HL-60/S4 (cell line): ENCODE data around the gene KDM3B.
"Not testable (repeated sequence)": the region's sequence is repeated elsewhere in the genome, so short reads cannot be mapped to it uniquely, and the experiment has no call there.

Experiments
- in situ Hi-C: fragments of 300-500 bp; cut with MboI; formaldehyde crosslinking; loops from 2 replicates; pipeline ENCODE4 v1.14.3; 2022; ENCODE audit warnings: low sequenced_read_pairs

KDM3B gene

DNA sequence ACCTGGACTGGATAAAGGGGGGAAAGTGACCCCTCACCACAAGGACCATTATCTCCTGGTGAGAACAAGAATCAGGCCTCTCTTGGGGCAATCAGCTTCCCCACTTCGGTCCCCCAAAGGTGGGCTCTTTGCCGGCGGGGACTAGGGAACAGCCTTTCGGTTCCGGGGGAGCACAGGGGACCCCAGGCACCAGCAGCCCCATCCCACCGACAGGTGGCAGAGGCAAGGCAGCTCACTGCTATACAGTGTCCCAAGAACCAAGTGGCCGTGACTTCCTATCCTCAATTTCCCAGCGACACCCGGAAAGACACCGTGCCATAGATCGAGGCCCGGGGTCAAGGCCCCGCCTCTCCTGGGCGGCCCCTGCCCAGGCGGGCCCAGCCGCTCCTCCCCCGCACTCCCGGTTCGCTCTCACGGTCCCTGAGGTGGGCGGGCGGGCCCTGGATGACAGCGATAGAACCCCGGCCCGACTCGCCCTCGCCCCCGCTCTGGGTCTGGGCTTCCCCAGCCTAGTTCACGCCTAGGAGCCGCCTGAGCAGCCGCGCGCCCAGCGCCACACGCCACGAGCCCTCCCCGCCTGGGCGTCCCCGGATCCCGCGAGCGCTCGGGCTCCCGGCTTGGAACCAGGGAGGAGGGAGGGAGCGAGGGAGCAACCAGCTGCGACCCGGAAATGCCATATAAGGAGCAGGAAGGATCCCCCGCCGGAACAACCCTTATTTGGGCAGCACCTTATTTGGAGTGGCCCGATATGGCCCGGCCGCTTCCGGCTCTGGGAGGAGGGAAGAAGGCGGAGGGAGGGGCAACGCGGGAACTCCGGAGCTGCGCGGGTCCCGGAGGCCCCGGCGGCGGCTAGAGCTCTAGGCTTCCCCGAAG is 112.1 kb downstream of the KDM3B start:
- in situ Hi-C loops = no loop called here

DNA sequence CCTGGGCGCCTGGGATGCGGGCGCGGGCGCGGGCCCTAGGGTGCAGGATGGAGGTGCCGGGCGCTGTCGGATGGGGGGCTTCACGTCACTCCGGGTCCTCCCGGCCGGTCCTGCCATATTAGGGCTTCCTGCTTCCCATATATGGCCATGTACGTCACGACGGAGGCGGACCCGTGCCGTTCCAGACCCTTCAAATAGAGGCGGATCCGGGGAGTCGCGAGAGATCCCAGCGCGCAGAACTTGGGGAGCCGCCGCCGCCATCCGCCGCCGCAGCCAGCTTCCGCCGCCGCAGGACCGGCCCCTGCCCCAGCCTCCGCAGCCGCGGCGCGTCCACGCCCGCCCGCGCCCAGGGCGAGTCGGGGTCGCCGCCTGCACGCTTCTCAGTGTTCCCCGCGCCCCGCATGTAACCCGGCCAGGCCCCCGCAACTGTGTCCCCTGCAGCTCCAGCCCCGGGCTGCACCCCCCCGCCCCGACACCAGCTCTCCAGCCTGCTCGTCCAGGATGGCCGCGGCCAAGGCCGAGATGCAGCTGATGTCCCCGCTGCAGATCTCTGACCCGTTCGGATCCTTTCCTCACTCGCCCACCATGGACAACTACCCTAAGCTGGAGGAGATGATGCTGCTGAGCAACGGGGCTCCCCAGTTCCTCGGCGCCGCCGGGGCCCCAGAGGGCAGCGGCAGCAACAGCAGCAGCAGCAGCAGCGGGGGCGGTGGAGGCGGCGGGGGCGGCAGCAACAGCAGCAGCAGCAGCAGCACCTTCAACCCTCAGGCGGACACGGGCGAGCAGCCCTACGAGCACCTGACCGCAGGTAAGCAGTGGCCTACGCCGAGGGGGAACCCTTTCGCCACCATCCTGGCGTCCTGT is 113.0 kb downstream of the KDM3B start, which contains the start of gene EGR1:
TSS of gene EGR1 (plus strand) at position 219 of the 864 bp plus-strand sequence. CDS start at position 502, 283 bp downstream.
- in situ Hi-C loops = no loop called here

DNA sequence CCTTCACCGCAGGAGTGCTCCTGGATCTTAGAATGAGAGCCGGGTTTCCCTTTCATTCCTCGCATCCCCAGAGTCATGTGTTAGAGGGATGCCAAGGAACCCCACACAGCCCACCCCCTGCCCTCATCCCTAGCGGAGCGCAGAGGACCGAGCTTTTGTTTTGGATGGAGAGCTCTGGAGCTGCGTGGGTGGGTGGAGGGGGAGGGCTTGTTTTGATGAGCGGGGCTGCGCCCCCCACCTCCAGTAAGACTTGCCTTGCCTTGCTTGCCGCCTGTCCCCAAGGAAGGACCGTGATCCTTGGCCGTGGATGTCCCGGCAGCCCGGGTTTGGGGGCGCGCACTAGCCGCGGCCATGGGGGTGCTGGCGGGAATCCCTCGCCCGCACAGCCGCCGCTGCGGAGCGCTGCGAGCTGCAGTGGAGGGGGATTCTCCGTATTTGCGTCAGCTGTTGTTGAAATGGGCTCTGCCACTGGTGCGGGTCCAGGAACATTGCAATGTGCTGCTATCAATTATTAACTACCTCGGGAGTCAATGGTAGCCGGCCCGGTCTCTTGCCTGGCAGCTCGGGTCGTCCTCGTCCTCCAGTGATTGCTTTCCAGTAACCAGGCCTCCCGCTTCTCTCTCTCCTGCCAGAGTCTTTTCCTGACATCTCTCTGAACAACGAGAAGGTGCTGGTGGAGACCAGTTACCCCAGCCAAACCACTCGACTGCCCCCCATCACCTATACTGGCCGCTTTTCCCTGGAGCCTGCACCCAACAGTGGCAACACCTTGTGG is 113.8 kb downstream of the KDM3B start:
- in situ Hi-C loops = no loop called here

DNA sequence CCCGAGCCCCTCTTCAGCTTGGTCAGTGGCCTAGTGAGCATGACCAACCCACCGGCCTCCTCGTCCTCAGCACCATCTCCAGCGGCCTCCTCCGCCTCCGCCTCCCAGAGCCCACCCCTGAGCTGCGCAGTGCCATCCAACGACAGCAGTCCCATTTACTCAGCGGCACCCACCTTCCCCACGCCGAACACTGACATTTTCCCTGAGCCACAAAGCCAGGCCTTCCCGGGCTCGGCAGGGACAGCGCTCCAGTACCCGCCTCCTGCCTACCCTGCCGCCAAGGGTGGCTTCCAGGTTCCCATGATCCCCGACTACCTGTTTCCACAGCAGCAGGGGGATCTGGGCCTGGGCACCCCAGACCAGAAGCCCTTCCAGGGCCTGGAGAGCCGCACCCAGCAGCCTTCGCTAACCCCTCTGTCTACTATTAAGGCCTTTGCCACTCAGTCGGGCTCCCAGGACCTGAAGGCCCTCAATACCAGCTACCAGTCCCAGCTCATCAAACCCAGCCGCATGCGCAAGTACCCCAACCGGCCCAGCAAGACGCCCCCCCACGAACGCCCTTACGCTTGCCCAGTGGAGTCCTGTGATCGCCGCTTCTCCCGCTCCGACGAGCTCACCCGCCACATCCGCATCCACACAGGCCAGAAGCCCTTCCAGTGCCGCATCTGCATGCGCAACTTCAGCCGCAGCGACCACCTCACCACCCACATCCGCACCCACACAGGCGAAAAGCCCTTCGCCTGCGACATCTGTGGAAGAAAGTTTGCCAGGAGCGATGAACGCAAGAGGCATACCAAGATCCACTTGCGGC is 114.6 kb downstream of the KDM3B start:
- in situ Hi-C loops = no loop called here

DNA sequence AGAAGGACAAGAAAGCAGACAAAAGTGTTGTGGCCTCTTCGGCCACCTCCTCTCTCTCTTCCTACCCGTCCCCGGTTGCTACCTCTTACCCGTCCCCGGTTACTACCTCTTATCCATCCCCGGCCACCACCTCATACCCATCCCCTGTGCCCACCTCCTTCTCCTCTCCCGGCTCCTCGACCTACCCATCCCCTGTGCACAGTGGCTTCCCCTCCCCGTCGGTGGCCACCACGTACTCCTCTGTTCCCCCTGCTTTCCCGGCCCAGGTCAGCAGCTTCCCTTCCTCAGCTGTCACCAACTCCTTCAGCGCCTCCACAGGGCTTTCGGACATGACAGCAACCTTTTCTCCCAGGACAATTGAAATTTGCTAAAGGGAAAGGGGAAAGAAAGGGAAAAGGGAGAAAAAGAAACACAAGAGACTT is 115.2 kb downstream of the KDM3B start:
- in situ Hi-C loops = no loop called here

DNA sequence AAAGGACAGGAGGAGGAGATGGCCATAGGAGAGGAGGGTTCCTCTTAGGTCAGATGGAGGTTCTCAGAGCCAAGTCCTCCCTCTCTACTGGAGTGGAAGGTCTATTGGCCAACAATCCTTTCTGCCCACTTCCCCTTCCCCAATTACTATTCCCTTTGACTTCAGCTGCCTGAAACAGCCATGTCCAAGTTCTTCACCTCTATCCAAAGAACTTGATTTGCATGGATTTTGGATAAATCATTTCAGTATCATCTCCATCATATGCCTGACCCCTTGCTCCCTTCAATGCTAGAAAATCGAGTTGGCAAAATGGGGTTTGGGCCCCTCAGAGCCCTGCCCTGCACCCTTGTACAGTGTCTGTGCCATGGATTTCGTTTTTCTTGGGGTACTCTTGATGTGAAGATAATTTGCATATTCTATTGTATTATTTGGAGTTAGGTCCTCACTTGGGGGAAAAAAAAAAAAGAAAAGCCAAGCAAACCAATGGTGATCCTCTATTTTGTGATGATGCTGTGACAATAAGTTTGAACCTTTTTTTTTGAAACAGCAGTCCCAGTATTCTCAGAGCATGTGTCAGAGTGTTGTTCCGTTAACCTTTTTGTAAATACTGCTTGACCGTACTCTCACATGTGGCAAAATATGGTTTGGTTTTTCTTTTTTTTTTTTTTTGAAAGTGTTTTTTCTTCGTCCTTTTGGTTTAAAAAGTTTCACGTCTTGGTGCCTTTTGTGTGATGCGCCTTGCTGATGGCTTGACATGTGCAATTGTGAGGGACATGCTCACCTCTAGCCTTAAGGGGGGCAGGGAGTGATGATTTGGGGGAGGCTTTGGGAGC is 115.9 kb downstream of the KDM3B start:
- in situ Hi-C loops = no loop called here

DNA sequence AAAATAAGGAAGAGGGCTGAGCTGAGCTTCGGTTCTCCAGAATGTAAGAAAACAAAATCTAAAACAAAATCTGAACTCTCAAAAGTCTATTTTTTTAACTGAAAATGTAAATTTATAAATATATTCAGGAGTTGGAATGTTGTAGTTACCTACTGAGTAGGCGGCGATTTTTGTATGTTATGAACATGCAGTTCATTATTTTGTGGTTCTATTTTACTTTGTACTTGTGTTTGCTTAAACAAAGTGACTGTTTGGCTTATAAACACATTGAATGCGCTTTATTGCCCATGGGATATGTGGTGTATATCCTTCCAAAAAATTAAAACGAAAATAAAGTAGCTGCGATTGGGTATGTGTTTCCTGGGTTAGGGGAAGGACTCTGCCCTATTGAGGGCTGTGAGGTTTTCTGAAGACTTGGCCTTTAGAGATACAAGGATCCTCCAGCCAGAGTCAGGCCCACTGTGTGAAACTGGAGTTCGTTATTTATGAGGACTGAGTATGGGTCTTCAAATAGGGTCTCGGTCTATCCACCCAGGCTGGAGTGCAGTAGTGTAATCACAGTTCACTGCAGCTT is 116.6 kb downstream of the KDM3B start:
- in situ Hi-C loops = no loop called here

DNA sequence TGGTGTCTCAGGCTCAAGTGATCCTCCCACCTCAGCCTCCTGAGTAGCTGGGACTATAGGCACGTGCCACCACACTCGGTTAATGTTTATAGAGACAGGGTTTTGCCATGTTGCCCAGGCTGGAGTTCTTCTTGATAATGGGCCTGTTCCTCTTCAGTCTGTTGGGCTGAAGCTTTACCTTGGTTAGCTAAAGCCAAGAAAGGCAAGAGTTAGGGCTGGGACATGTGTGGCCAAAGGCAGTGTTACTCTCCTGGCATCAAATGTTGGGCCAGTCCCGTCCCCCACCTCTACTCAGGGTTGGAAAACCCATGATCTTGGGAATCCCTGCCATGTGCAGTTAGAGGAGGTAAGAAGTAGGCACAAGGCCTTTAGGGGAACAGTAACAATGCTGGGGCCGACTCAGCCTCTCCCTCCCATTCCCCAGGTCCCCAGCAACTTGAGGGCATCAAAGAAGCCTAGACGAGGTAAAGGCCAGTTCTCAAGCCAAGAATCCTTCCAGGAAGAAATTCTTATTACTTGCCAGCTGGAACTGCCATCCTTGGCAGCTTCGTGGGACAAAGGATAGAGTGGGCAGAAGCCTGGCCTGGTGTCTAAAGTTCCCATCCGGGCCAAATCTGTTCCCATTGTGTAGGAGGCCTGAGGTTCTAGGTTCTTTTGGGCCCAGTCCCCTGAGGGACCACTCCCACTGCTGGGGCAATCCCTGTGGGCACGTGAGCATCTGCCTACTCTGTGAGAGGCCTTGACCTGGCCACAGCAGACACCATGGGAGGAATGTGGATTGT is 117.2 kb downstream of the KDM3B start:
- in situ Hi-C loops = no loop called here

DNA sequence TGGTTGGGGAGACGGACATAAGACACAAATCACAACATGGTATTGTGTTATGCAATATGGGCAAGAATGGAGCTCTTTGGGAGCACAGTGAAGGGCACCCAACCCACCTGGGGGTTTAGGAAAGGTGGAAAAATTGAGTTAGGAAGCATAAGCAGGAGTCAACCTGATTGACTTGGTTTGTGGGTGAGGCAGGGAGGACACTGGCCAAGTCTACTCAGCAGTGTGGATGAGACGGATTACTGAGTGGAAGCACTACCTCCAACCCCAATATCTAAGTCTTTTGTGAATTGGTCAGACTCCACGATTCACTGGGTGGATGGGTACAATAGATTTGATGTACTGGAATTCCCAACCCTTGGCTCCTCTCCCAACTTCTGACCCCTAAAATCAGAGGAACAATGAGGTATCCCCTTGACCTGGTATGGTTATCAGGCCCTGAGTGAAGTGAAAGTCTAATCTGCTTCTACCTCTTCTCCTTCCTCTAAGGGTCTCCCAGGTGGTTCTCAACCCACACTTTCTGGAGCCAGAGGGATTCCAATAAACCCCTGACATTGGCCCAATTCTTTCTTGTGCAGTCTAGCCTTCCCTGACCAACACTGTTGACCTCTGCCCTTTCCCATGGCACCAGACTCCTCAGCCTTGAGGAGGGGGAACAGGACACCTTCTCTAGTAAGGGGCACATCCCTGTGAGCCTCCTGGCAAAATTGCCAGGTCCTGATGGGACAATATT is 118.0 kb downstream of the KDM3B start:
- in situ Hi-C loops = no loop called here

DNA sequence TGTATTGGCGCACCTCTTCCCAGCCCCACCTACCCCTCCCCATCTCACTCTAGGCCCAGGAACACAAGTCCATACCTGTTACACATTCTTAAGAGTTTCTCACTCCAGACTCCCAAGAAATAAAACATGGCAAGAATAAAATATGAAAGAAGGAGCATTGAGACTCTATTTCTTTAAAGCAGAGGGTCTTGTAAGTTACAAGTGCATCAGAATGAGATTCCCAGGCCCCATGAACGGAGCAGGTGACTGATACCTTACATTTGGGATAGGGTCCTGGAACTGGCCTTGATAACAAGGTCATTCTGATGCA is 118.5 kb downstream of the KDM3B start:
- in situ Hi-C loops = no loop called here

DNA sequence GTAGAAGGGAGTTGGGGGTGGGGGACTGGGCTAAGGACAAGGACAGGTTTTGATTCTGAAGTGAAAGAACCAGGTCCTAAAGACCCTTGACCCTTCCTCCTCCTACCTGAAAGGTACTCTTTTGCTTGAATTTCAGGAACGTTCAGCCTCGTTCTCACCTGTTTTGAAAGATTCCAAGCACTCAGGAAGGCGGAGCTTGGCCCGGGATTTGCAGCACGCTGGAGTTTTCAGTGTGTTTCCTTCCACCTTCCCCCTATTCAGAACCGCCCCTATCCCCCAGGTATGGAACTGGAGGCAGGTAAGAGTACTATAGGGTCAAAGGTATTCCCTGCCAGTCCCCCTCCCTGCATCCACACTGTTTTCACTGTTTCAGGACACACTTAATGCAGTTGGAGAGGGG is 119.9 kb downstream of the KDM3B start:
- in situ Hi-C loops = no loop called here

DNA sequence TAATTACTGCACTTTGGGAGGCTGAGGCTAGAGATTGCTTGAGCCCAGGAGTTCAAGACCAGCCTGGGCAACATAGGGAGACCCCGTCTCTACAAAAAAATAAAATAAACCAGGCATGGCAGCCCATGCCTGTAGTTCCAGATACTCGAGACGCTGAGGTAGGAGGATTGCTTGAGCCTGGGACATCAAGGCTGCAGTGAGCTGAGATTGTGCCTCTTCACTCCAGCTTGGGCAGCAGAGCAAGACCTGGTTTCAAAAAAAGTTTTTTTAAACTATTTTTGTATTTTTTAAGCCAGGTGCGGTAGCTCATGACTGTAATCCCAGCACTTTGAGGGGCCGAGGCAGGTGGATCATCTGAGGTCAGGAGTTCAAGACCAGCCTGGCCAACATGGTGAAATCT is 120.7 kb downstream of the KDM3B start:
- in situ Hi-C loops = not testable (repeated sequence)

DNA sequence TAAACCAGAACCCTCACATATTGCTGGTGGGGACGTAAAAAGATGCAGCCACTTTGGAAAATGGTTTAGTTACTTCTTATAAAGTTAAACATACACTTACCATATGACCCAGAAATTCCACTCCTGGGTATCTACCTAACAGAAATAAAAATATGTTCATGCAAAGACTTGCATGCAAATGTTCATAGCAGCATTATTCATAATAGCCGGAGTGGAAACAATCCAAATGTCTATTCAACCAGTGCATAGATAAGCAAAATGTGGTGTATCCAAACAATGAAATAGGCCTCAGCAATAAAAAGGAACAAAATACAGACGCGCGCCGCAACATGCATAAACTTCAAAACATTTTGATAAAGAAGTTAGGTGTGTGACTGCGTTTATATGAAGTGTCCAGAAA is 124.4 kb downstream of the KDM3B start:
- in situ Hi-C loops = no loop called here

DNA sequence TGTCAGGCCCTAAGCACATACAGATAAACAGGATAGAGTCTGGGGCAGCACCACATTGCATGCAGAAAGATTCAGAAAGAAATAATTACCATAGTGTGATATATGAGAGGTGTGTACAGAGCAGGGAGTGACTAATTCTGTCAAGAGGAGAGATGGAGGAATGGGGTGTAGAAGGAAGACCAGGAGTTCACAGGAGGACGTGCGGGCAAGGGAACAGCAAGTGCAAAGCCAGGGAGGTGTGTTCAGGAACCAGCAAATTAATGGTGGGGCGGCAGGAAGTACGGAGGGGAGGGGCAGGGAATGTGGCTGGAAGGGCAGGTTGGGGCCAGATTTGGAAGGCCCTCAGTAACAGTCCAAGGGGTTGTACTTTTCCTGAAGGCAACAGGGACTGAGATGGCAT is 130.2 kb downstream of the KDM3B start:
- in situ Hi-C loops = no loop called here
